Activated effector memory CD4-positive, alpha-beta T cell treated with anti-CD3 and anti-CD28 coated beads, Interleukin-2, amount 50 U/mL, for 16 hours (primary cell): Measurements from ENCODE around the gene CNPY4.

ENCODE experiments used
- DNase-seq: peaks from one replicate; pipeline ENCODE4 v3.0.0-alpha.2; 2020

CNPY4 gene

DNA sequence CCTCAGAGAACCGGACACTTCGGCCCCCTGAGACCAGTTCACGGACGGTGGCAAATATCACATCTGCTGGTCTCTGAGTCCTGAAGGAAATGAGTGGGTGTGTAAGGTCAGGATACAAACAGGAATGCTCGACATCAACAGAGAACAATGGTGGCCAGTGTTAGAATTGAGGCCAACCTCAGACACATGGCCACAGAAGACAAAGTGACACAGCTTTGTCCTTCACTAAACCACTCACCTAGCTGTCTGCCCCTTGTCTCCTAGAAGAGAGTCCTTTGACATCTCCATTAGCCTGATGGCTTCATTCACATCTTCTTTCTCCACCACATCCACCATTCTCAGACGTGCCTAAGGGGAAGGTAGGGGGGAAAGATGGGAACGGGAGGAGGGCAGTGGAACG, 26.4 kb upstream of the CNPY4 start:
- no peak for DNase-seq

DNA sequence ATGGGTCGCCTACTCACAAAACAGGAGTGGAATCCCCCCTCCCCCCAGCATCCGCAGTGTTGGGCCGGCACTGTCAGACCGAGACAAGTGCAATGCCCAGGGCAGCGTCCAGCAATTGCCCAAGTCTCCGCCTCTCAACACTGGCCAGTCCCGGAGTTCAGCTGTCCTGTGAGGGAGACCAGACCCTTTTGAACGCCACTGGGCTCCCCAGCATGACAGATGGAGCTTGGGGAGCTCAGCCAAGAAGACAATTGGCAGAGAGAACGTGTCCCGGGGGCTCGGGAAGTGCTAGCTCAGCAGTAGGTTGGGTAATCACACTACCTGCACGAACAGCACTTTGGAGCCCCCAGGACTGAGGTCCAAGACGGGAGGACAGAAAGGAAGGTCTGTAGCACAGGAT, 25.9 kb upstream of the CNPY4 start:
- DNase-seq: no peak

DNA sequence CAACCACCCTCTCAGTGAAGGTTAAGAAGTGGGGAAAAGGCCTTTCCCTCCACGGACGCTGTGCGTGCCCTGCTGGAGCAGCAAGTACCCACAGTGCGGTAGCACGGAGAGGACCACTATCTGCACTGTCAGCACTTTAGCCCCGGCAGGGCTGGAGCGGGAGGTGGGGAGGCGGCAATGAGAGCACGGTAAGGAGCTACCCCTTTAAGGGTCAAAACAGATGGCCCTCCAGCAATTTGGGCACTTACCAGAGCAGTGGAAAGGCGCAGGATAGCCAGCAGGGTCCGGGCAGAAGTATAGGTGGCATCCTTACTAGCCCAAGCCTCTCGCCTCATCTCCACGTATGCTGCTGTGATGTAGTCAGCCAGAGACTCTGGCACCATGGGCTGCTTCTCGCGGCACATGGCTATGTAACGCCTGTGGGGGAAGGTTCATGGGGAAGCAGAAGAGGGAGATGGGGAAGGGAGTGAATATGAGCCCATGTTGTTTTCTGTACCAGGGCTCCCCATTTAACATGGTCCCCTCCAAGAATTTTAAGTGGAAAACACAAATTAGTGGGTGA, 25.4 kb upstream of the CNPY4 start:
- no peak for DNase-seq

DNA sequence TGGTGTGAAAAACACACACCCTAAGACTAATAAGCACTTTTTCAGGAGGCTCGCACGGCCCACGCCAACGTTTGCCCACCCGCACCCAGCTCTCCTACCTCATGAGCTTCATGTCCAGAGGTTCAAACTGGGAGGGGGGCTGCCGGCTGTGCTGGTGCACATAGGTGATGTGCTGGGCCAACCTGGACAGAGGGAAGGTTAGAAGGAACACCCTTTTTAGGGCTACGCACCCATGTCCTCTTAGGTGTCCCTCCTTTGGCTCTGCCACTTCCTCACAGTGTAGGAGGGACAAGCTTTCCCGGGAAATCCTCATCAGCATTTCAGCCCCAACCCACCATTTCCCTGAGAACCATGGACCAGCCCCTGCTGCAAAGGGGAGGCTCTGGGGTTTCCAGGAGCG, 24.1 kb upstream of the CNPY4 start:
- DNase-seq: no peak

DNA sequence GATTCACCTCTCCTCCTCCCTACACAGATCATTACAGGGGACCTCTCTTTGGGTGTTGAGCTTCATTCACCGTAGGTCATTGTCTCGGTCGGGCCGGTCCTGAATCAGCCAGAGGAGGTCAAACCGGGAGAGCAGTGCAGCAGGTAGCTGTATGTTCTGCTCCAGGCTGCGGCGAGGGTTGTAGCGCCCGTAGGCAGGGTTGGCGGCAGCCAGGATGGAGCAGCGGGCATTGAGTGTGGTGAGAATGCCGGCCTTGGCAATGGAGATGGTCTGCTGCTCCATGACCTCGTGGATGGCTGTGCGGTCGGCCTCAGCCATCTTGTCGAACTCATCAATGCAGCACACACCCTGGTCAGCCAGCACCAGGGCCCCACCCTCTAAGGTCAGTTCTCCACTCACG, 23.7 kb upstream of the CNPY4 start:
- no peak for DNase-seq

DNA sequence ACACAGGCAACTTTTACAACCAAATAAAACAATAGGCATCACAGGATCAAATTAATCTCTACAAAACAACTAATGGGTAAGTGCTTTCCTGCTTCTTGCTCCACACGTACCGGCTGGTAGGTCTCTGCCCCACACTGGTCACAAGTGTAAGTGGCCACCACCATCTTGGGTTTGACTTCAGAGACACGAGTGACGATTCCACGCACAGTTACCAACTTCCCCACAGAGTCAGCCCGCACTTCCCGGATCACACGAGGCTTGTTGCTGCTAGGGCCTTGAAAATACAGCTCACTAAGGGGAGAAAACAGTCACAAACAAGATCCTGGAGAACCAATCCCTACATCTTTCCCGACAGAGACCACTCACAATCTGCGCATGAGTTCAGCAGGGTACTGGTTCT, 20.5 kb upstream of the CNPY4 start:
- DNase-seq: no peak

DNA sequence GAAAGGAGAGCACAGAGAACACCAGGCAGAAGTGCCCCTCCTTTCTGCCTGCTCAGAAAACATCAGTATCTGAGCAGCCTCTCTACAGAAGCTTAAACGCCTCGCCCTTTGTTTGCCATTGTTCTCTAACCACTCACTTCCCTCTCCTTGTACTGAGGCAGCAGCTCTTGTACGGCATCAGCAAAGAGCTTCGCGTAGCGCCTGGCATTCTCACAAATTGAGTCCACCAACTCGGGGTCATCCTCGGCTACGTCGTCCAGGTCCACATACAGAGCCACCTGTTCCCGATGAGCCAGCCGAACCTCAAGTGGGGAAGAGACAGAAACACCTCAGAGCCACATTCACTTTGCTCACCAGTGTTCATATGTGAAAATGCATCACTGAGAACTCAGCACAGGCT, 20.0 kb upstream of the CNPY4 start:
- DNase-seq: no peak

DNA sequence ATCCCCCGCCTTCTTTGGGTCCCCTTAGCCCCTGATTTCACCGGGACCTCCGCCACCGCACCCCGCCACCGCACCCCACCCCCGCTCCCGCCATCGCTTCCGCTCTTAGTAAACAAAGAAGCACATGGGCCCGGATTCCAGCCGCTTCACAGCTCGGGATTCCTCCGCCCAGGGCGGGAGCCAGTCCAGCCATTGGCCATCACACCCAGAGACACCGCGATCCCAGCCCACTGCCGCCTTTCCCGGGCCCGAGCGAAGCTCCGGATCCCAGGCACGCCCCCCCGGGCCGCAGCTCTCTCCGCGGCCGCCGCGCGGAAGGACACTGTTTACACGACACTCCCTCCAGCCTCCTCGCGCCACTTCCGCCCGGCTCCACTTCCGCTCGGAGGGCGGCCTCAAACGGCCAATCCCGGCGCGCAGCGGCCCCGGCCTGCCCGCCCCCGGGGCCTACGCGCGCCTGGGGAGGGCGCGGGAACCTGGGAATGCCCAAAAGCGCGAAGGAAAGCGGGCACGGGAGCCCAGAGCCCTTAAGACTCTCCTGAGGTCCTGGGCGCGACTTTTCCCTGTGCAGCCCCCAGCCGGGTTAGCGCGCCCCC, 18.9 kb upstream of the CNPY4 start:
- DNase-seq: peak; percentile 95

DNA sequence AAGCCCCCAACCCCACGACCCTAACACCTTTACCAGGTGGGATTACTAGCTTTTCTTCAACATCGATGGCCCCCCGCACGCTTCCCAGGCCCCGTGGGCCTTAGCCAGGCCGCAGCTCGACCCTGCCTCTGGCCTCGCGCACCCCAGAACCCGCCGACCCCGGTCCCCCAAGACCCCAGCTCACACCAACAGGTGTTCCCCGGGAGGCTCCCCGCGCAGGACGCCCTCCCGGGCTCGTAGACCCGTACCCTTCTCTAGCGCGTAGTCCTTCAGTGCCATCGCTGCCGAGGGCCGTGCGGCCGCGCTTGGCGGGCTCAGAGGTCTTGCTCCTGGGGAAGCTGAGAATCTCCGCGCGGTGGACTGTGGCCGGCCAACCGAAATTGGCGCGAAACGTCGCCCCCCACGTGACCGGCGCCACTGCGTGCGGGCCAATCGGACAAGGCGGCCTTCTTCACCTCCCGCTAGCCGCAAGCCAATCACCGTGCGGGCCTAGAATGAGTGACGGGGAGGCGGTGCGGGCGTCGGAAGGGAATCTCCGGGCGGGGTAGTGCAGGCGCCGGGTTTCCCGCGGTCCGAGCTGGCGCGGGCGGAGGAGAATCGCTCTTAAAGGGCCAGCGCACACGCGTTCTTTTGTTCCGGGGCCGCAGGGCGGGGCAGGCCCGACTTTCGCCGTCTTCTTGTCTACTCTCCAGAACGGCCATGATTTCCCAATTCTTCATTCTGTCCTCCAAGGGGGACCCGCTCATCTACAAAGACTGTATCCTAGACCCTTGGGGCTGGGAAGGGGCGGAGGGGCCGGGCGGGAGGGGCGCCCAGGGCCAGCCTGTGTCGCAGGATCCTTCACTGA, 18.2 kb upstream of the CNPY4 start, which contains the start of the genes AP4M1 and MCM7:
Gene AP4M1, plus strand, starts transcription at position 628 of the 847 bp plus-strand sequence. Its CDS starts 72 bp downstream, at position 700.
Gene MCM7, minus strand, starts transcription at position 382 of the 847 bp plus-strand sequence. Its CDS starts 103 bp downstream, at position 279.
- peak; percentile 99 for DNase-seq

DNA sequence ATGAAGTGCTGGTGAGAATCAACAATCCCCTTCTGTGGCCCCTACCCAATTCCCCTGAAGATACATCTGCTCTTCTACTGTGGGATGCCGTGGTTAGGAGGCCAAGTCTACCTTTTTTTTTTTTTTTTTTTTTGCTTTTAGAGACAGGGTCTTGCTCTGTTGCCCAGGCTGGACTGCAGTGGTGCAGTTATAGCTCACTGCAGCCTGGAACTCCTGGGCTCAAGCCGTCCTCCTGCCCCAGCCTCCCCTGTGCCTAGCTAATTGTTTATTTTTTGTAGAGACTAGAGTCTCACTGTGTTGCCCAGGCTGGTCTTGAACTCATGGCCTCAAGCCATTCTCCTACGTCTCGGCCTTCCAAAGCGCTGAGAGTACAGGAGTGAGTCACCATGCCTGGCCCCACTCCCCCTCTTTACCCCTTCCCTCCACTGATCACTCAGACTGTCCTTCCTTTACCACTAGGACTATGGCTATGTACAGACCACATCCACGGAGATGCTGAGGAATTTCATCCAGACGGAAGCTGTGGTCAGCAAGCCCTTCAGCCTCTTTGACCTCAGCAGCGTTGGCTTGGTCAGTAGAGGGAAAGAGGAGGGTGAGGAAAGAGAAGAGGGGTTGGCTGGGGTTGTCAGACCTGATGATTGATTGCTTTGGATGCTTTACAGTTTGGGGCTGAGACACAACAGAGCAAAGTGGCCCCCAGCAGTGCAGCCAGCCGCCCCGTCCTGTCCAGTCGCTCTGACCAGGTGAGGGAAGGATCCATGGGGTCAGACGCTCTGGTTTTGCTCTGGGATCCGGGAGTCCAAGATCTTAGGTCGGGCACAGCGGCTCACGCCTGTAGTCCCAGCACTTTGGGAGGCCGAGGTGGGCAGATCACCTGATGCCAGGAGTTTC, 16.2 kb upstream of the CNPY4 start:
- DNase-seq: no peak

DNA sequence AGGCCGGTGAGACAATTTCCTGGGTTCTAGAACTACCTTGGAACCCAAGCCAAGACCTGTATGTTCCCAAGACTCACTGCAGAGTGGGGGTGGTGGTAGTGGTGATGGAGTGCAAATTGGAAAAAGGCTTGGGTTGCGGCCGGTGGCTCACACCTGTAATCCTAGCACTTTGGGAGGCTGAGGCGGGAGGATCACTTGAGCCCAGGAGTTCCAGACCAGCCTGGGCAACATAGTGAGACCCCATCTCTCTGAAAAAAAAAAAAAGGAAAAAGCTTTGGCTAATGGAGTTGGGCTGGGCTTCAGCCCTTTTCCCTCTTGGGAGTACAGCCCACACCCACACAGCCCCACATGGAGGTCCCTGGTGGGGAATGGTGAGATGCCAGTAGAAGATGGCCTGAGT, 13.9 kb upstream of the CNPY4 start:
- DNase-seq: no peak

DNA sequence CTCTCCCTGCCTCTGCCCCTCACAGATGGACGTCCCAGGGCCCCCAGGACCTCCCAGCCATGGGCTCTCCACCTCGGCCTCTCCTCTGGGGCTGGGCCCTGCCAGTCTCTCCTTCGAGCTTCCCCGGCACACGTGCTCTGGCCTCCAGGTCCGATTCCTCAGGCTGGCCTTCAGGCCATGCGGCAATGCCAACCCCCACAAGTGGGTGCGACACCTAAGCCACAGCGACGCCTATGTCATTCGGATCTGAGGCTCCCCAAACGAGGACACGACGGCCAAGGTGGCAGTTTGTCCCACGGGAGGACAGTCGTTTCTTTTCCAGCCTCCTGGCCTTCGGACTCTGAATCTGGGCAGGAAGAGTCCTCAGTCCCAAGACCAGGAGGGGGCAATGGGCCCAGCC, 12.8 kb upstream of the CNPY4 start:
- no peak for DNase-seq

DNA sequence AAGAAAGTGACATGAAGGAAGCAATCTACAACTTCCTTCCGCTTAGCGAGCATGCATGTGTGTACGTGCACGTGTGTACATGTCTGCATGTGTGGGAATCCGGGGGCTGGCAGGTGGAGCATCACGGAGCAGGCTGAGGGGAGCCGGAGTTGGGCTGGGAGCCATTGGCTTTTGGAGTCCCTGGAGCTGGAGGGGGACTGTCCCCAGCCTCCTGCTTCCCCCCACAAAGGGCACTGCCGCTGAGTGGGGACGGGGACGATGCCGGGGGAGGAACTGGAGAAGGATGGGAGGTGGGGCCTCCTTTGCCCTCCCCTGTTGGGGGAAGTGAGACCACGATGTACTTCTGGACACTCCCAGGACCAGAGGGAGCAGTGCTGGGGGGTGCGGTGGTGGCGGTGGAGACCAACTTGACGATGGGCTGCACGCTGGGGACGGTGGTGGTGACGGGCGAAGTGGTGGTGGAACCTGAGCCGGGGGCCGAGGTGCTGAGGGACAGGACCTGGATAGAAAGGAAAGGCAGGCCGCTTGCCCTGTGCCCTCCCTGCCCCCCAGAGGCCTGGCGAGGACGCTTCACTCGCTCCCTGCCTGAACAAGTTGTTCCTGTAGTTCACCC, 12.2 kb upstream of the CNPY4 start:
- no peak for DNase-seq

DNA sequence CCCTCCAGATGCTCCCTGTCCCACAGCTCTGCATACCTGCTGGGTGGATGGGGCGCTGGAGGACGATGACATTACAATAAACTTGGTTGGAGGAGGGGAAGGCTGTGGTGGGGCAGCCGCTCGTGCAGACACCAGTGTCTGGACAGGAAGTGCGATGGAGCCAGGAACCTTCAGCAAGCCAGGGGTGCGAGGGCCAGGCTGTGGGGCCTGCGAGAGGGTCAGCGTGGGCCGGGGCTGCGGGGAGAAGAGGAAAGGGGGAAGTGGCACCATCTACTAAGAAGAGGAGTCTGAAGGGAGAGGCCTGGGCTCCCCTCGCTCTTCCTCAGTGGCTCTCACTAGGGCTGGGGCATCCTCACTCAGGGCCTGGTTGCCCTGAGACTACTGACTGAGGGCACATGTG, 11.5 kb upstream of the CNPY4 start:
- no peak for DNase-seq

DNA sequence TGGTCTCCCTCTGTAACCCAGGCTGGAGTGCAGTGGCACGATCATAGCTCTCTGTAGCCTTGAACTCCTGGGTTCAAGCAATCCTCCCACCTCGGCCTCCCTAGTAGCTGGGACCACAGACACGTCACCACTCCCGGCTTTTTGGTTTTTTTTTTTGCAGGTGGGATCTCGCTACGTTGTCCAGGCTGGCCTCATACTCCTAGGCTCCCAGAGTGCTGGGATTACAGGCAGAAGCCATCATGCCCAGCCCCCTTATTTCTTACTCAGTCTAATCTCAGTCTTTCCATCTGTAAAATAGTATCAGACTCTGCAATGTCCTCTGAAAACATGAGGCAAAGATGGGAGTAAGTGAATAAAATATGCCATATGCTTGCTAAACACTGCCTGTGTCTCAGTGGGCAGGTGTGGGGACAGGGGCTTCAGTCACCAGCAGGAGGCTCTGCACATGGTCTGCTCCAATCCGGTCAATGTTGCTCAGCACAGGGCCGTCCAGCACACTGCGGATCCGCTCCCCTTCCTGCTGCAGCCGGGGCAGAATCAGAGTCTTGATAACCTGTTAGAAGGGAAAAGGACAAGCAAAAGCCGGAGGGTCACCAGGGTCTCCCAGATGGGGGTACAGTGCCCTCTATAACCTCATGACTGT, 9.8 kb upstream of the CNPY4 start:
- DNase-seq: no peak

DNA sequence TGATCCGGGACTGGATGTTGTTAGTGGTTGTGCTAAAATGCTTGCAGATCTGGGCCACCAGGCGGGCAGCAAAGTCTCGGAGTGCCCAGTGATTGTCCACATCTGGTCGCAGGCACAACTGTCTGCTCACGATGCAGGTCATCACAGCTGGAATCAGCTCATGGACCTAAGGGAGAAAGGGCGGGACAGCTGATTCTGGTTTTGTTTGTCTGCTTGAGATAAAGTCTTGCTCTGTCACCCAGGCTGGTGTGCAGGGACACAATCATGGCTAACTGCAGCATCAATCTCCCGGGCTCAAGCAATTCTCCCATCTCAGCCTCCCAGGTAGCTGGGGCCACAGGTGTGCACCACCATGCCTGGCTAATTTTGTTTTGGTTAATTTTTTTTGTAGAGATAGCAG, 8.3 kb upstream of the CNPY4 start:
- DNase-seq: no peak

DNA sequence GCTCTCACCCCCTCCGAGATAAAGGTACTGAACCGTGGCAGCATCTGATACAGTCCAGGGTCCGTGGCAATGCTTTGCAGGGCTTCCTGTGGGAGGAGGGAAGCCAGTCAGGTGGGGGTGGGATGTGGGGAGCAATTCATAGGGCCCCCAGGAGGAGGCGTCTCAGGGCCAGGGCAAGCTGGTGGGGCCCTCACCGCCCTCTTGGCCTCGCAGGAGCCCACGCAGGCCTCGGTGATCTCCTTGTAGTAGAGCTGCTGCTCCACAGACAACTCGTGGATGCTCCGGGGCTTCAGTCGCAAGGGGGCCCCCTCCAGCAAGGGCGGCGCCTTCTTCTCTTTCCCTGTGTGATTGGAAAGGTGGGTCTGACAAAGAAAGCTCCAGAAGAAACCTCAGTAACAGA, 7.5 kb upstream of the CNPY4 start:
- no peak for DNase-seq

DNA sequence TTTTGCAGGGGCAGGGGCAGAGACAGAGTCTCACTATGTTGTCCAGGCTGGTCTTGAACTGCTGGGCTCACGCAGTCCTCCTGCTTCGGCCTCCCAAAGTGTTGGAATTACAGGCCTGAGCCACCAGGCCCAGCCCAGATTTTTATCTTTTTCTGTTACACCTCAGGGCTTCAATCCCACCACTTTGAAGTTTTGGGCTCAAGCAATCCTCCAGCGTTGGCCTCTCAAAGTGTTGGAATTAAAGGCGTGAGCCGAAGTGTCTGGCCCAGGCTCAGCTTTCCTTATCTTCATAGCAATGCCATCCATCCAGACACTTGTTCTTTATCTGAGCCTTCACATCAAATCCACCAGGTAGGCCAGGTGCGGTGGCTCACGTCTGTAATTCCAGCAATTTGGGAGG, 4.4 kb upstream of the CNPY4 start:
- DNase-seq: no peak

DNA sequence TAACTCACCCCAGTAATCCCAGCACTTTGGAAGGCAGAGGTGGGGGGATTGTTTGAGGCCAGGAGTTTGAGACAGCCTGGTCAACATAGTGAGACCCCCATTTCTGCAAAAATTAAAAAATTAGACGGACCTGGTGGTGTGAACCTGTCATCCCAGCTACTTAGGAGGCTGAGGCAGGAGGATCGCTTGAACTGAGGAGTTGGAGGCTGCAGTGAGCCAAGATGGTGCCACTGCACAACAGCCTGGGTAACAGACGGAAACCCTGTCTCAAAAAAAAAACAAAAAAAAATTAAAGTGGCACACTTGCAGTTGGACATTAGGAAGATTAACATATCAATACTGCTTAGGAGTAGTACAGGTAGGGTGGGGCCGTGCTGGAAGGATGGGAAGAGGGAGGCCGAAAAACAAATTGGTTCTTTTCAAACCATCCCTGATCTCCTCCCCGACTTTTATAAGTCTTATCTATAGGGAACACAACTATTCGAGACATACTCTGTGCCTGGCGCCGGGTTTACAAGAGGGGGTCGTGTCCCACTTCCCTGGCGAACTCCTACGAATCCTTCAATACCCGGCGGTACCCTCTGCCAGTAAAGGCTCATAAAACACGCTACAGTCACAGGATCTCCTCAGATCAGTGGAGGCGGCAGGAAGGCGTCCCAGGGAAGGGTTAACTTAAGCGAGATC, 904 bp upstream of the CNPY4 start:
- DNase-seq: no peak

DNA sequence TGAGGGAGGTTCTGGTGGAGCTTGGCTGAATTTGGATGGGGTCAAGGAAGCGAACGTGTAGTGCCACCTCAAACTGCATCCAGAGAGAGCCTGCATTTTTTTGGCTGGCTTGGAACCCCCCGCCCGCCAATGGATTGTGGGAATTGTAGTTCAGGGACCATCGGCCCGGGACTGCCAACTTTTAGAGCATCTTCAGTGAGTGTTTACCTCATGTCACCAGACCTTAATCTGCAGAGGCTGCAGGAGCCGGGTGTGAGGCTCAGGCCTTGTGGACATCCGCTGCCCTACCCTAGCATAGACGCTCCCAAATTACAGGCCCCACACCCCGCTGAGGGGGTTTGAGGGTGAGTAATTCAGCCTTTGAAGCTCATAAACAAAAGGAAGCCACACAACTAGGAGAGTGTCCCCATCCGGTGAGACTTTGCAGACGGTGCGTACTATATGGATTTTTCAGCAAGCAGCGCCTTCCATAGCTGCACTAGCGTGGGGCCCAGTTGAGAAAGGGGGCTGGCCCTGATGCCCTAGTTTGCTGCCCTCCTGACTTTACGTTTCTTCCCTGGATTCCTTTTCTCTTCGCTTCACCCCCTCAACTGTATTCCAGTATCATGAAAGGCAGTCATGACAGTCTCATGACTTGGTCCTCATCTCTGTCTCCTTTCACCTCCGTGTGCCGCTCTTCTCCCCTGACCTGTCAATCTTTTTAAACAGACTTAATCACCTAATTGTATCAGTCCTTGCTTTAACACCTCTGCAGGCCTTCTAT, 717 bp downstream of the CNPY4 start:
- DNase-seq: peak; percentile 90

DNA sequence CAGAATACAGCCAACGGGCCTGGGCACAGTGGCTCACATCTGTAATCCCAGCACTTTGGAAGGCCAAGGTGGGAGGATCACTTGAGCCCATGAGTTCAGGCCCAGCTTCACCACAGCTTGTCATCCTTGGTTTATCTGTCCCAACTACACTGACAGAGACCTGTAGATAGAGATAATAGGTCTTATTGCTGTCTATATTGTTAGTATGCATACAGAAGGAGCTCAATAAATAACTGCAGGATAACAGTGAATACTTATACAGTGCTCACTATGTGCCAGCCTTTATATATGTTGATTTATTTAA, 1.3 kb downstream of the CNPY4 start:
- DNase-seq: no peak
